ENCODE measurements around the gene SCYGR2.

- TF ChIP-seq CTCF (IDR thresholded peaks at IDR 0.05; ENCODE audit: borderline replicate concordance, extremely low read depth, low read length, poor library complexity, severe bottlenecking): no peak
- TF ChIP-seq EZH2 (IDR thresholded peaks at IDR 0.05; ENCODE audit: borderline replicate concordance, low read depth, low read length, severe bottlenecking): no peak
These were observed 31.6 kb downstream of the SCYGR2 start for GRCh38 chr2:227630322-227630721.

Data from DND-41 (cell line).